Activated CD4-positive, alpha-beta T cell treated with anti-CD3 and anti-CD28 coated beads, Interleukin-2, amount 10 ng/mL, durations not matched to agents 24 days and 14 days (primary cell): ENCODE measurements around the gene ATP5PB. TPM values are rescaled to one million over a fixed set of nuclear protein-coding genes. Genes with fewer than 3 reads are reported as not detected.

Source experiments
- DNase-seq: peaks from one replicate; pipeline ENCODE4 v3.0.0; 2022
- H3K27ac Mint-ChIP-seq: one replicate; pipeline ENCODE4 v1.8.0; 2022; ENCODE audit warnings: mild to moderate bottlenecking, mixed read lengths
- H3K27me3 Mint-ChIP-seq: one replicate; pipeline ENCODE4 v1.8.0; 2022; ENCODE audit warnings: mixed read lengths
- H3K36me3 Mint-ChIP-seq: one replicate; pipeline ENCODE4 v1.8.0; 2022; ENCODE audit warnings: low read depth, mild to moderate bottlenecking, mixed read lengths
- H3K4me1 Mint-ChIP-seq: one replicate; pipeline ENCODE4 v1.8.0; 2021; ENCODE audit warnings: mixed read lengths
- H3K4me3 Mint-ChIP-seq: one replicate; pipeline ENCODE4 v1.8.0; 2022; ENCODE audit warnings: mild to moderate bottlenecking, moderate library complexity, mixed read lengths
- H3K9me3 Mint-ChIP-seq: one replicate; pipeline ENCODE4 v1.8.0; 2021; ENCODE audit warnings: mixed read lengths
- intact Hi-C: fragments of 100-400 bp; cut with micrococcal nuclease; formaldehyde crosslinking; loops from one replicate; pipeline ENCODE4 v1.15.1; 2023
- total RNA-seq: library from RNA; stranded (reverse); gene quantifications from 2 replicates; pipeline ENCODE4 v1.2.3, GENCODE V29; 2022

The ATP5PB gene
- total RNA-seq, 1 donor from 2014 or later: 325 TPM

GRCh38 chr1:111422546-111423391 lies 26.5 kb upstream of the ATP5PB start:
- intact Hi-C loops: no loop called here
- H3K27ac Mint-ChIP-seq: no peak overlapping the region
- no peaks in the 10 kb centered on the region for H3K36me3 Mint-ChIP-seq
- DNase-seq: no peak
- H3K9me3 Mint-ChIP-seq: no peaks in the 10 kb centered on the region
- H3K4me1 Mint-ChIP-seq: no peaks in the 10 kb centered on the region
- H3K27me3 Mint-ChIP-seq: peaks cover 8% of the 10 kb centered on the region
- H3K4me3 Mint-ChIP-seq: no peak overlapping the region

DNA sequence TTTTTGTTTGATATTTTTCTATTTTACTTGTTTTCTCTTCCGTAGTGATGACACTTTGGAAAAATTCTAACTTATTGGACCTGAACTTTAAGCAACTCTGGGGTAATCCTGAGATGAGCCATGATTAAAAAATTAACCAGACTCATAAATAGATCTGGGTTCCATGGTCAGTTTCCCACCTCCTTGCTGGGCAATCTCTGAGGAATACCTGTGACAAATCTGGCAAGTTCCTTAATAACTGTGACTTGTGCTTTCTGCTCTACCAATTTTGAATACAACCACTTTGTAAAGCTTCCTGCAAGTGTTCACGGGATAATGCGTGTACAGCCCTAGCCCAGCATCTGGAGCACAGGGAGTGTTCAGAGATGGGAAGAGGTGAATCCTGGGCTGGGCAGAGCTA lies 25.0 kb upstream of the ATP5PB start:
- Mint-ChIP-seq H3K9me3 (no peaks in the 10 kb centered on the region), H3K27ac (no peak overlapping the region), H3K27me3 (peaks cover 8% of the 10 kb centered on the region), H3K4me3 (no peak overlapping the region), H3K4me1 (no peaks in the 10 kb centered on the region), H3K36me3 (no peaks in the 10 kb centered on the region)
- intact Hi-C loops: no loop called here
- DNase-seq: no peak

GRCh38 chr1:111436726-111437125 lies 12.5 kb upstream of the ATP5PB start:
- Mint-ChIP-seq H3K4me3 (no peak overlapping the region), H3K27ac (no peak overlapping the region), H3K4me1 (peaks cover 3% of the 10 kb centered on the region), H3K27me3 (peaks cover 3% of the 10 kb centered on the region), H3K36me3 (peaks cover 34% of the 10 kb centered on the region), H3K9me3 (no peaks in the 10 kb centered on the region)
- DNase-seq: no peak
- intact Hi-C loops: no loop called here

DNA sequence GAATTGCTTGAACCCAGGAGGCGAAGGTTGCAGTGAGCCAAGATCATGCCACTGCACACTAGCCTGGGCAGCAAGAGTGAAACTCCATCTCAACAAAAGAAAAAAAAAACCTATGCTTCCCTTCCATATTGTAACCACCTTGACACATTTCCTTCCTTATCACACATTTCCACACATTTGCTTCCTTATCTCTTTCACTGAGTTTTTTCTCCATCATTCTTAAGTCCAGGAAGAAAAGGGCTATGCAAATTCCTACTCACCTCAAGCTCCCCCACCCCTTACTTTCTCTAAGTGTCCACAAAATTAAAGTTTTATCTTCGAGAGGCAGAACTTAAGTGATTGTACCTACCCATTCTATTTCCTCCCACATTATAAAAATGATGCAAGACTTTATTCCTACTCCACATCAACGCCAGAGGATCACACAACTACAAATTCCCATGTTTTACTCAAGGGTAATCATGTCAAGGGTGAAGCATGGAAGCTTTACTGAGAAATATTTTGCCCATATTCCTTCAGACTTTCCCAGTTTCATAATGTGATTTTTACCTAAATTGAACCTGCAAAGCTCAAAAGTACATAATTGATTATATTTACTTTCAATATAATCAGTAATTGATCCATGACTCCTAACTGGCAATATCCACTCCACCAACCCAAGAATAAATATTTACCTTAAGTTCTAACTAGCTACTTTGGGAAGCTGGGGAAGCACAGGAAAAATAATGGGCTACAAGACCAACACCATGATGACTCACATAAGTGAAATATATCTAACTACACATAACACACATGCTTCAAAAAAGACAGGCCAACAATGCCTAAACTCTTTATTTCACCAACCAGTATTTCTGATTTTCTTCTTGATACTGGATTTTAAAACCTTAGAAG lies 9.6 kb upstream of the ATP5PB start:
- no peak overlapping the region for H3K27ac Mint-ChIP-seq
- H3K9me3 Mint-ChIP-seq: no peaks in the 10 kb centered on the region
- H3K36me3 Mint-ChIP-seq: peaks cover 60% of the 10 kb centered on the region
- H3K4me3 Mint-ChIP-seq: no peak overlapping the region
- no peak for DNase-seq
- peaks cover 15% of the 10 kb centered on the region for H3K4me1 Mint-ChIP-seq
- no peaks in the 10 kb centered on the region for H3K27me3 Mint-ChIP-seq
- intact Hi-C loops: loop anchor here (2.0 to 5.0 kb wide), 2 partner anchors 23 to 37 kb away; no protein-coding TSS in a partner anchor

DNA sequence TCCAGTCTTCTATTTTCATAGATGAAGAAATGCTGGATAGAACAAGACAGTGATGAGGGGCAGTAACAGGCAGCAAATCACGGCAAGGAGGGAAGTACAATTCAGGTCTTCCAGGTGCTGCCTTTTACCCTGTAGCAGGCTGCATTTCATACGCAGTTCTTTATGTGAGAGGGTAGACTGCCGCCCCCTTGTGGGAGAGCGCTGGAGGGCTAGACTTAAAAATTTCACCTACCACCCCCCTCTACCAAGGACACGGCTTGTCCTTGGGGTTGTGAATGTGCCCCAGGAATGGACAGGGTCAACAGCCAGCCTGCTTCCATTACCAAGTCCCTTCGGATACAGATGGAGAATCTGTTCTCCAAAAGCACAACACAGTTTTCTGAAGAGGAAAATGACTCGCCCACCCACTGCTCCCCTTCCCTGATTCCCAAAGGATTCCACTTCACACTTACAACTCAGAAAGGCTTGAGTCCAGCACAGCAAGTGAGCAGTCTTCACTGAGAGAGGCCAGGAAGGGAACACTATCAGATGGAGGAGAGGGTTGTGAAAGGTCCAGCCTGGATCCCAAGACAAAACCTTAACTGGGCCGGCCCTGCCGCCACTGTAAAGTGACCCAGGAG lies 7.6 kb upstream of the ATP5PB start:
- Mint-ChIP-seq H3K36me3 (peaks cover 70% of the 10 kb centered on the region), H3K27me3 (no peaks in the 10 kb centered on the region), H3K9me3 (no peaks in the 10 kb centered on the region), H3K4me3 (no peak overlapping the region), H3K27ac (no peak overlapping the region), H3K4me1 (peaks cover 26% of the 10 kb centered on the region)
- intact Hi-C loops: loop anchor here (2.0 to 5.0 kb wide), 2 partner anchors 21 to 39 kb away; no protein-coding TSS in a partner anchor
- peak; percentile 87 for DNase-seq

- peaks cover 34% of the 10 kb centered on the region for H3K4me1 Mint-ChIP-seq
- peak overlapping the region; percentile 26 for H3K27ac Mint-ChIP-seq
- peaks cover 75% of the 10 kb centered on the region for H3K36me3 Mint-ChIP-seq
- intact Hi-C loops: loop anchor here (5.0 kb wide), 1 partner anchor 40 kb away; no protein-coding TSS in a partner anchor
- H3K9me3 Mint-ChIP-seq: no peaks in the 10 kb centered on the region
- no peak for DNase-seq
- no peak overlapping the region for H3K4me3 Mint-ChIP-seq
- H3K27me3 Mint-ChIP-seq: no peaks in the 10 kb centered on the region
Observed at GRCh38 chr1:111442457-111442856, 6.8 kb upstream of the ATP5PB start.

DNA sequence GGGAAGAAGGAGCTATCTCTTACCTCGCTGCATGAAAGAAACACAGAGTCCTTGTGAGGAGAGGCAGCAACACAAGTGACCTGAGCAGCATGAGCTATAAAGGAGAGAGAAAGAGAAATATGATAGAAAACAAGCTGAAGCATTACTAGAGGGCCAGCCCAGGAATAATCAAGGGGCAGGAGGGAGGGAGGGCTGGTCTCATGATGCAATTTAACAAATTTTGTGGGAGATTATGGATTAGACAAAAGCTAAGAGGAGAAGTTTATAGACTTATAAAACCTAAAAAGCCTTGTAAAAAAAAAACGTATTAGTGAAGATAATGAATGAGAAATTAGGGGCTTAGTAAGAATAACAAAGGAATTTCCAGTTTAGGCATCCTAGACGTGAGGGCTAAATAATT lies 5.2 kb upstream of the ATP5PB start:
- intact Hi-C loops: loop anchor here (5.0 kb wide), 1 partner anchor 42 kb away; no protein-coding TSS in a partner anchor
- no peaks in the 10 kb centered on the region for H3K9me3 Mint-ChIP-seq
- H3K36me3 Mint-ChIP-seq: peaks cover 74% of the 10 kb centered on the region
- H3K4me1 Mint-ChIP-seq: peaks cover 44% of the 10 kb centered on the region
- no peaks in the 10 kb centered on the region for H3K27me3 Mint-ChIP-seq
- no peak for DNase-seq
- H3K27ac Mint-ChIP-seq: no peak overlapping the region
- no peak overlapping the region for H3K4me3 Mint-ChIP-seq

GRCh38 chr1:111446546-111446945 lies 2.7 kb upstream of the ATP5PB start:
- H3K4me1 Mint-ChIP-seq: peaks cover 58% of the 10 kb centered on the region

GRCh38 chr1:111446967-111447892 lies 2.0 kb upstream of the ATP5PB start:
- Mint-ChIP-seq H3K4me1 (peaks cover 61% of the 10 kb centered on the region), H3K27ac (no peak overlapping the region), H3K4me3 (peak overlapping the region; percentile 100), H3K9me3 (no peaks in the 10 kb centered on the region), H3K36me3 (peaks cover 69% of the 10 kb centered on the region), H3K27me3 (no peaks in the 10 kb centered on the region)
- intact Hi-C loops: loop anchor here (5.0 kb wide), 1 partner anchor 250 kb away; no protein-coding TSS in a partner anchor
- no peak for DNase-seq

More at GRCh38 chr1:111446546-111446945, 2.7 kb upstream of the ATP5PB start:
- no peak for DNase-seq
- H3K4me3 Mint-ChIP-seq: peak overlapping the region; percentile 100
- no peak overlapping the region for H3K27ac Mint-ChIP-seq
- H3K36me3 Mint-ChIP-seq: peaks cover 72% of the 10 kb centered on the region
- H3K9me3 Mint-ChIP-seq: no peaks in the 10 kb centered on the region
- intact Hi-C loops: loop anchor here (5.0 kb wide), 1 partner anchor 249 kb away; no protein-coding TSS in a partner anchor
- H3K27me3 Mint-ChIP-seq: no peaks in the 10 kb centered on the region

DNA sequence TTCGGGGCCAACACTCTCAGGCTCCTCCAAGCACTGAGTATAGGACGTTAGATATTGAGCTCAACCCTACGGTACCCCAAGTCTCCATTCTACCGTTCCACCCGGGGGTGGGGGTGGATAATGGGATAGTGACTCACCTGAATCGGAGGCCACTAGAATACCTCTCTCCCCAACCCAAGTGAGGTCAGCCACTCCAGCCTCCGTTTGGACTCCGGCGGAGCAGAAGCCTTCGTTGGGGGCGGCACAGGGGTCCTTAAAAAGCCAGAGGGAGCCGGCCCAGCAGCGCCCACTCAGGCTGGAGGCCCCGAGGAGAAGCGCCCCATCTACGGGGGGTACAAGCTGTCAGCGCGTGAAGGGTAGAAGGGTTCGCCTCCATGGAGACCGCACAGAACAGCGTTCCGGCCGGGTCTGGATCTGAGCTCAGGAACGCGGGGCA lies 764 bp upstream of the ATP5PB start:
- Mint-ChIP-seq H3K27me3 (no peaks in the 10 kb centered on the region), H3K9me3 (no peaks in the 10 kb centered on the region), H3K4me1 (peaks cover 66% of the 10 kb centered on the region), H3K36me3 (peaks cover 64% of the 10 kb centered on the region), H3K27ac (peak overlapping the region; percentile 98), H3K4me3 (peak overlapping the region; percentile 100)
- intact Hi-C loops: loop anchor here (2.0 to 5.0 kb wide), 3 partner anchors 232 to 310 kb away; no protein-coding TSS in a partner anchor
- peak; percentile 75 for DNase-seq

DNA sequence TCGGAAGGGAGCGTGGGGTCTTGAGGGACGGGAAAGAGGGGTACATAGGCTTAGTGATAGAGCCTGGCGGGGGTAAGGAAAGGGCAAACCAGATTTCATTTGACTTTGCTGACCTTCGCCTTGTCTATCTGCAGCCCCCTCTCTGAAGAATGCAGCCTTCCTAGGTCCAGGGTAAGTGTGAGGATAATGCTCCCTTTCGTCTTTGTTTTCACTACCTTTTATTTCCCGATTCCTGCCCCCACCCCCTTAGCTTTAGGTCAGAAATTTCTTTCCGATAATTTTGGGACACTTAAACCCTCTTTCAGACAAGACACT lies 396 bp downstream of the ATP5PB start:
- intact Hi-C loops: loop anchor here (1.0 to 5.0 kb wide), 5 partner anchors 26 to 311 kb away; partner anchors contain the start of gene DDX20
- DNase-seq: no peak
- peak overlapping the region; percentile 100 for H3K4me3 Mint-ChIP-seq
- H3K9me3 Mint-ChIP-seq: no peaks in the 10 kb centered on the region
- H3K4me1 Mint-ChIP-seq: peaks cover 71% of the 10 kb centered on the region
- peaks cover 65% of the 10 kb centered on the region for H3K36me3 Mint-ChIP-seq
- H3K27me3 Mint-ChIP-seq: no peaks in the 10 kb centered on the region
- peak overlapping the region; percentile 98 for H3K27ac Mint-ChIP-seq

- H3K4me1 Mint-ChIP-seq: peaks cover 73% of the 10 kb centered on the region
- intact Hi-C loops: no loop called here
- peaks cover 69% of the 10 kb centered on the region for H3K36me3 Mint-ChIP-seq
- peak overlapping the region; percentile 100 for H3K4me3 Mint-ChIP-seq
- no peaks in the 10 kb centered on the region for H3K9me3 Mint-ChIP-seq
- peak overlapping the region; percentile 98 for H3K27ac Mint-ChIP-seq
- no peaks in the 10 kb centered on the region for H3K27me3 Mint-ChIP-seq
- DNase-seq: no peak
Observed at GRCh38 chr1:111450185-111450584, 921 bp downstream of the ATP5PB start.
